Activated CD8-positive, alpha-beta memory T cell treated with anti-CD3 and anti-CD28 coated beads, Interleukin-2, amount 10 ng/mL, durations not matched to agents 7 days and 5 days (primary cell): ENCODE data around the gene AOPEP. TPM values are rescaled to one million over a fixed set of nuclear protein-coding genes. Genes with fewer than 3 reads are reported as not detected.
"Not testable (repeated sequence)": the region's sequence is repeated elsewhere in the genome, so short reads cannot be mapped to it uniquely, and the experiment has no call there.

Experiments used
- ATAC-seq: fragments of 150-1000 bp; cut with Tn5 transposase; one replicate; pipeline ENCODE4 v1.10.0; 2021; ENCODE audit warnings: moderate library complexity
- CTCF ChIA-PET: fragments of 350-600 bp; sonication (Branson Sonifier 250); formaldehyde crosslinking; loops from one replicate; lab custom pipeline; 2021; ENCODE audit warnings: antibody characterized with exemption; lab: Charles Lee
- DNase-seq: peaks from one replicate; pipeline ENCODE4 v3.0.0-alpha.2; 2020
- H3K27ac Mint-ChIP-seq: one replicate; pipeline ENCODE4 v1.8.0; 2021; ENCODE audit warnings: mild to moderate bottlenecking, mixed read lengths
- H3K27me3 Mint-ChIP-seq: one replicate; pipeline ENCODE4 v1.8.0; 2021; ENCODE audit warnings: mixed read lengths
- H3K36me3 Mint-ChIP-seq: one replicate; pipeline ENCODE4 v1.8.0; 2021; ENCODE audit warnings: mild to moderate bottlenecking, mixed read lengths
- H3K4me1 Mint-ChIP-seq: one replicate; pipeline ENCODE4 v1.8.0; 2021; ENCODE audit warnings: mixed read lengths
- H3K4me3 Mint-ChIP-seq: one replicate; pipeline ENCODE4 v1.8.0; 2021; ENCODE audit warnings: mild to moderate bottlenecking, moderate library complexity, mixed read lengths
- H3K9me3 Mint-ChIP-seq: one replicate; pipeline ENCODE4 v1.8.0; 2022; ENCODE audit warnings: low read depth, mixed read lengths
- total RNA-seq, 2 experiments: library from RNA; stranded (reverse); gene quantifications; one replicate each; pipeline ENCODE4 v1.2.3, GENCODE V29; 2021

AOPEP gene
- total RNA-seq, 2 experiments from 2014 or later: 9.8 to 13.7 TPM

DNA sequence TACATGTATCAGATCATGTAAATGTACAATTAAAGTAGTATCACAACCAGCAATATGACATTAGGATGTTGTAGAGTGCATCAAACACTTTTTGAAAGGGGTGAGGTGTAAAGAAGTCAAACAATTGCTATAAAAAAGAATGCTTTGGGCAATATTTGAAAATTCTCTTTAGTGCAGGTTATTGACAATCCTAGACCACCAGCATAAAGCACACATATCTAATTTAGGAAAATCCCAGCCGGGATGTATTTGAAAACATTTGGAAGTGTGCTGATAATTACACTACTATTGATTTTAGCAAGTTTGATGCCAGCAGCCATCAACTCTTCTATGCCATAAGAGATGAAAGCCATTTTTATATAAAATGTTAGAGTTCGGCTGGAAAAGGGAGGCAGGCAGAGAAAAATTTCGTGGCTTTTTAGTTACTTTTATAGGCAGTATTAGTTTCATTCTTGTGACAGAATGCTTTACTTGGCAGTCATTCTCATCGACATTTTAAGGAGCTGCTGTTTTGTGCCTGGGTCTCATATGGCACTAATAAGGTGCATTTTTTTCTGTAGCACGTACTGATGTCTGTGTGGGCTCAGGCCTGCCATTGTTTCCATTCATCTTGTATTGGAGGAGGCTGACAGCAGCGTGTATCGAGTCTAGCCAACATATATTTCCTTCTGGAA, 285.7 kb downstream of the AOPEP start:
- Mint-ChIP-seq H3K27me3 (peaks cover 3% of the 10 kb centered on the region), H3K27ac (no peak overlapping the region), H3K4me1 (peaks cover 4% of the 10 kb centered on the region), H3K4me3 (no peak overlapping the region), H3K36me3 (peaks cover 1% of the 10 kb centered on the region), H3K9me3 (no peaks in the 10 kb centered on the region)
- ATAC-seq (no peak), DNase-seq (no peak)
- CTCF ChIA-PET: no interaction called here

DNA sequence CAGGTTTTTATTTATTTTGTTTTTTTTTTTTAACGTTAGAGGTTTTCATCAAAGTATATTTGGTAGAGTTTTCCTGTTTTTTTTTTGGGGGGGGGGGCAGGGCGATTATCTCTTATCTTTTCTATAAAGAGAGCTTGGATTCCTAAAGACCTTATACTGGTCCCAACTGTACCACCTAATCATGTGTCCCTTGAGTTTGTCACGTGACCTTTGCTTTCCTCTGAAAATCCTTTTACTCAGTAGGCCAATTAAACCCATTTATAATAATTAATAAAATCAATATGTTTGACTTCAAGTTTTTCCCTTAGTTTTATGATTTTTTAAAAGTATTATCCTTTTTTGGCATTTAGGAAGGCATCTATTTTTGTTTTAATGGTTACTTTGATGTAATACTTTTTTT, 286.4 kb downstream of the AOPEP start:
- CTCF ChIA-PET: no interaction called here
- no peaks in the 10 kb centered on the region for H3K27me3 Mint-ChIP-seq
- H3K36me3 Mint-ChIP-seq: no peaks in the 10 kb centered on the region
- no peak for DNase-seq
- no peak overlapping the region for H3K27ac Mint-ChIP-seq
- H3K4me3 Mint-ChIP-seq: no peak overlapping the region
- H3K9me3 Mint-ChIP-seq: no peaks in the 10 kb centered on the region
- no peak for ATAC-seq
- H3K4me1 Mint-ChIP-seq: no peaks in the 10 kb centered on the region

GRCh38 chr9:95014917-95015316, 288.4 kb downstream of the AOPEP start:
- Mint-ChIP-seq H3K27me3 (no peaks in the 10 kb centered on the region), H3K36me3 (no peaks in the 10 kb centered on the region), H3K9me3 (no peaks in the 10 kb centered on the region), H3K4me3 (no peak overlapping the region), H3K4me1 (peaks cover 3% of the 10 kb centered on the region), H3K27ac (no peak overlapping the region)
- DNase-seq: no peak
- no peak for ATAC-seq
- CTCF ChIA-PET: no interaction called here

- Mint-ChIP-seq H3K9me3 (no peaks in the 10 kb centered on the region), H3K27me3 (no peaks in the 10 kb centered on the region), H3K4me1 (peaks cover 3% of the 10 kb centered on the region), H3K27ac (no peak overlapping the region), H3K4me3 (no peak overlapping the region), H3K36me3 (no peaks in the 10 kb centered on the region)
- CTCF ChIA-PET: no interaction called here
- ATAC-seq: no peak
- no peak for DNase-seq
Observed at GRCh38 chr9:95015569-95015968, 289.1 kb downstream of the AOPEP start.

DNA sequence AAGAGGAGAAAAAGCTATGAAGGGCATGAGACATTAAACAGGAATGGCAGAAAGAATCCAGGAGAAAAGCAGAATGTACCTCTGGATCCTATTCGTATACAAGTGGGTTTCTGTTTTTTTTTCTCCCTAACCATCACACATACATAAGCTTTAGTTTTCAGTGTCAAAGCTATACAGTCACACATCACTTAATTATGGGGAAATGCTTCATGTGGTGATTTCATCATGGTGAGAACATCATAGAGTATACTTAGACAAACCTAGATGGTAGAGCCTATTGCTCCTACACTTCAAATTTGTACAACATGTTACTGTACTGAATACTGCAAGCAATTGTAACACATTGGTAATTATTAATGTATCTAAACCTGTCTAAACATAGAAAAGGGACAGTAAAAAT, 290.6 kb downstream of the AOPEP start:
- CTCF ChIA-PET: no interaction called here

DNA sequence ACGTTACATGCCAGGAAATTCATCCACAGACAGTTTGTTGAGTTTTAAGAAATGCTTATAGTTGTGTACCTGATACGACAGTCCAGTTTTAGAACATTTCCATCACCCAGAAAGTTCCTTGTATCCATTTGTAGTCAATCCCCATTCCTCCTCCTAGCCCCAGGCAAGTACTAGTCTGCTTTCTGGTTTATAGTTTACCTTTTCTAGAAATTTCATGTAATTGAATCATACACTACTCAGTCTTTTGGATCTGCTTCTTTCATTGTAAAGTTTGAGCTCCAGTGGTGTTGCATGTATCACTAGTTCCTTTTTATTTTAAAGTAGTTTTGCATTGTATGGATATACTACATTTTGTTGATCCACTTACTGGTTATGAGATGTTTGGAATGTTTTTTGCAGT, 291.2 kb downstream of the AOPEP start:
- H3K4me3 Mint-ChIP-seq: no peak overlapping the region
- H3K27me3 Mint-ChIP-seq: no peaks in the 10 kb centered on the region
- H3K4me1 Mint-ChIP-seq: peaks cover 3% of the 10 kb centered on the region
- ATAC-seq (no peak), DNase-seq (no peak)
- no peaks in the 10 kb centered on the region for H3K36me3 Mint-ChIP-seq
- CTCF ChIA-PET: no interaction called here
- no peak overlapping the region for H3K27ac Mint-ChIP-seq
- no peaks in the 10 kb centered on the region for H3K9me3 Mint-ChIP-seq

More for the DNA sequence above, 290.6 kb downstream of the AOPEP start:
- H3K27ac Mint-ChIP-seq: no peak overlapping the region
- no peak for ATAC-seq
- H3K4me1 Mint-ChIP-seq: peaks cover 3% of the 10 kb centered on the region
- no peaks in the 10 kb centered on the region for H3K27me3 Mint-ChIP-seq
- no peaks in the 10 kb centered on the region for H3K36me3 Mint-ChIP-seq
- no peak overlapping the region for H3K4me3 Mint-ChIP-seq
- no peak for DNase-seq
- no peaks in the 10 kb centered on the region for H3K9me3 Mint-ChIP-seq

DNA sequence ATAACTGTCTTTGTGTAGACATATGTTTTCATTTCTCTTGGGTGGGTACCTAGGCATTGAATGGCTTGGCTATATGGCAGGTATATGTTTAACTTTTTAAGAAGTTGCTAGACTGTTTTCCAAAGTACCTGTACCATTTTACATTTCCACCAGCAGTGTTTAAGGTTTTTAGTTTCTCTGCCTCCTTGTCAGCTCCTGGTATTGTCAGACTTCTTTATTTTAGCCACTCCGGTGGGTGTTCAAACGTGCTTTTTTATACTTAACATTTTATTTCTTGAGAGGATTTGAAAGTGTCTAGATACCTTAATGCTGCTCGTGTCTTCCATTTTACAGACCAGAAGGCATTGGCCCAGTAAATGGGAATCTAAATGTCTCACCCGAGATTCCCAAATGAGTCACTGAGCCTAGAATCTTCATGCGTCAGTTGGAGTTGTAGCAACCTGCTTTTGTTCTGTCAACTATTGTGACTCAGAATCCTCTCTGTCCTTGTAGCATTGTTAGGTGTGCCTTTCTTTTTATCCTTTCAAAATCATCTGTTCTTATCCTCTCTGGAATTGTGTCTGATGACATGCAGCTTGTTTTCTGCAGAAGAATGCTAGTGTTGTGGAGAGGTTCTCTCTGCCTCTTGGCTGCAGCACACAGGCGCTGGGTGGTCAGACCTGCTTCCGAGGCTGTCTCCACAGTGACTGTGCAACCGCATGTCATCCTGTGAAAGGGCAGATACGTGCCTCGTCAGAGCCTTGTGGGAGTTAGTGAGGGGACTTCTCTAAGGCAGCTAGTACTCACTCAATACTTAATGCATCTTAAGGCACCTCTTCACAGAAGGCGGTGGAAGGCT, 291.8 kb downstream of the AOPEP start:
- CTCF ChIA-PET: no interaction called here
- DNase-seq: no peak
- H3K36me3 Mint-ChIP-seq: no peaks in the 10 kb centered on the region
- no peaks in the 10 kb centered on the region for H3K27me3 Mint-ChIP-seq
- H3K4me1 Mint-ChIP-seq: peaks cover 3% of the 10 kb centered on the region
- no peak for ATAC-seq
- no peak overlapping the region for H3K27ac Mint-ChIP-seq
- no peak overlapping the region for H3K4me3 Mint-ChIP-seq
- H3K9me3 Mint-ChIP-seq: no peaks in the 10 kb centered on the region

DNA sequence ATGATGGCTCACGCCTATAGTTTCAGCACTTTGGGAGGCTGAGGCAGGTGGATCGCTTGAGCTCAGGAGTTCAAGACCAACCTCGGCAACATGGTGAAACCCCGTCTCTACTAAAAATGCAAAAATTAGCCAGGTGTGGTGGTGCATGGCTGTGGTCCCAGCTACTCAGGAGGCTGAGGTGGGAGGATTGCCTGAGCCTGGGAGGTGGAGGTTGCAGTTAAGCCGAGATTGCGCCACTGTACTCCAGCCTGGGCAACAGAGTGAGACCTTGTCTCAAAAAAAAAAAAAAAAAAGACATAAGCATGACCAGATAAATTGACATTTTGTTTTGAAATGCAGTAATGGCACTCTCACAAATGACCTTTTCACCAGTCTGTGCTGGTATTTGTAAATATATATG, 294.1 kb downstream of the AOPEP start:
- H3K27me3 Mint-ChIP-seq, H3K36me3 Mint-ChIP-seq, H3K4me3 Mint-ChIP-seq, ATAC-seq, H3K4me1 Mint-ChIP-seq, H3K27ac Mint-ChIP-seq, H3K9me3 Mint-ChIP-seq, DNase-seq: not testable (repeated sequence)
- CTCF ChIA-PET: interaction anchor here (0.7 kb wide), 1 partner anchor 343 kb away, joined by 3 read pairs; no protein-coding TSS in a partner anchor

GRCh38 chr9:95021166-95021886, 294.8 kb downstream of the AOPEP start:
- ATAC-seq (no peak), DNase-seq (no peak)
- CTCF ChIA-PET: no interaction called here
- H3K4me3 Mint-ChIP-seq: no peak overlapping the region
- peaks cover 3% of the 10 kb centered on the region for H3K4me1 Mint-ChIP-seq
- H3K9me3 Mint-ChIP-seq: no peaks in the 10 kb centered on the region
- H3K36me3 Mint-ChIP-seq: no peaks in the 10 kb centered on the region
- no peaks in the 10 kb centered on the region for H3K27me3 Mint-ChIP-seq
- no peak overlapping the region for H3K27ac Mint-ChIP-seq

DNA sequence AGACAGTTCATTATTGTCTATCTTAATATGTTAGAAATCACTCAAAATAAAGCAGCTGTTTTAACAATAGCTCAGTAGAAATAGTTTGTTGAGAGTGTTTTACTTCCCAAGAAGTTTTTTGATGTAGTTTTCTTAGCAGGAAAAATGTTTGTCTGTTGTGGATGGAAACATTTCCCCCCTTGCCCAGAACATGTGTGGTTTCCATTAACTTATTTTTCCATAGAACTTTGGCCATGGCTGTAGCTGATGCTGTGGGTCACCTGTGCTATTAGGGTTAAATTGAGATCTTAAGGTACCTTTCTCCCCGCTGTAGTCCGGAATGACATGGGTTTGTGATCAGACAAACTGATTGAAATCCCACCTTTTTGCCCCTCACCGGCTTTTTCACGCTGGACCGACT, 296.2 kb downstream of the AOPEP start:
- Mint-ChIP-seq H3K27ac (no peak overlapping the region), H3K36me3 (no peaks in the 10 kb centered on the region), H3K9me3 (no peaks in the 10 kb centered on the region), H3K4me1 (peaks cover 3% of the 10 kb centered on the region), H3K4me3 (no peak overlapping the region), H3K27me3 (no peaks in the 10 kb centered on the region)
- DNase-seq: no peak
- CTCF ChIA-PET: no interaction called here
- no peak for ATAC-seq

DNA sequence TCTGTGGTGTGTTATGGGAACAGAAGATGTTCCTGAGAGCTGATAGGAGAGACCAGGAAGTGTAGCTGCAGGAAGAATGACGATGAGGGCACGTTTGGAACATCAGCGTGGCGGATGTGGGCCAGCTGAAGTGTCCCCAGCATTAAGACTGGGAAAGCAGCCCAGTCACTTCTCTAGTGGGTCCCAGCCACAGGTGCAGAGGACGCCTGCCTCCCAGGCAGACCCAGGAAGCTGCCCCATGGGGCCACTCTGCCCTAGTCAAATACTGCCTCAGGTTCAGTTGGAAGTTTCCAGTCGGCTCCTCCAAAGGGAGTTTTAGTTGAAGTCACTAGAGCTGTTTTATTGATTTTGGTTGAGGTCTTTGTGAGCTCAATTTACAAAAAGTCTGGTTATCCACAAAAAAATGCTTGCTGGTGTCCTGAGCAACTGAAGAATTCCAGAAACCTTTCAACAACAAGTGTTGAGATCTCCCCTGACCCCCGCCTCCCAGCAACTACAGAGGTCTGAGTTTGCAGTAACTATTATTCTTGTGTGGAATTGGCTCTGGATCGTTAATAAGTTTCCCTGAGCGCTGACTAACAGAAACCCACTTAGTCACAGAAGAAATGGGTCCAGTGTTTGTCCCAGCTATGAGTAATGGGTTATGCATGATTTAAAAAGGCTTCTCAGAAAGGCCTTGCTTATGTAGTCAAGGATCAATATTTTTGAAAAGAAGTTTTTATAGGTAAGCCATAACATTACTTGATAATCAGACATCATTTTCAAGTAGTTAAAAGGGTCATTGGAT, 296.9 kb downstream of the AOPEP start:
- no peak overlapping the region for H3K4me3 Mint-ChIP-seq
- ATAC-seq (no peak), DNase-seq (no peak)
- H3K27me3 Mint-ChIP-seq: no peaks in the 10 kb centered on the region
- CTCF ChIA-PET: no interaction called here
- peaks cover 1% of the 10 kb centered on the region for H3K4me1 Mint-ChIP-seq
- H3K36me3 Mint-ChIP-seq: no peaks in the 10 kb centered on the region
- no peaks in the 10 kb centered on the region for H3K9me3 Mint-ChIP-seq
- no peak overlapping the region for H3K27ac Mint-ChIP-seq

GRCh38 chr9:95024097-95024671, 297.7 kb downstream of the AOPEP start:
- H3K9me3 Mint-ChIP-seq: no peaks in the 10 kb centered on the region
- H3K4me1 Mint-ChIP-seq: no peaks in the 10 kb centered on the region
- CTCF ChIA-PET: interaction anchor here (1.2 kb wide), 1 partner anchor 107 kb away, joined by 3 read pairs; no protein-coding TSS in a partner anchor
- no peak for DNase-seq
- no peaks in the 10 kb centered on the region for H3K27me3 Mint-ChIP-seq
- no peak overlapping the region for H3K27ac Mint-ChIP-seq
- no peak for ATAC-seq
- H3K36me3 Mint-ChIP-seq: no peaks in the 10 kb centered on the region
- H3K4me3 Mint-ChIP-seq: no peak overlapping the region
